ENCODE data around the gene LTBP2.

DNA sequence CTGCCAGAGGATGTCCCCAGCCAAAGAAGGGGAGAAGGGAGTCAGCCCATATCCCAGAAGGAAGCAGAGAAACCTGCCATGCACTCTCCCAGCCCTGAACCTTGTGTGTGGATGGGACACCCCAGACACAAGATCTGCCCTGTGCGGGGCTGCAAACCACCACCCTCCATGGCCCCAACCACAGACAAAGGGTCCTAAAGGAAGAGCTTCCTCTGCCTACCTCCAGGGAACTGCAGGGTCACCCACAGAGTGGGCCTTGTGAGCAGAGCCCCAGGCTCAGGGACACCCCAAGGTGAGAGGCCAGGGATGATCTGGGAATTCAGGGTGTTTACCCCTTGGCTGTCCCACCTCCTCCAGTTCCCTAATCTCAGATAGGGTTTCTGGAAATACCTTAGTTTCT, 62.0 kb downstream of the LTBP2 start:
- TF ChIP-seq POLR2A (IDR thresholded peaks at IDR 0.05): no peak
- TF ChIP-seq, protein P1, sequence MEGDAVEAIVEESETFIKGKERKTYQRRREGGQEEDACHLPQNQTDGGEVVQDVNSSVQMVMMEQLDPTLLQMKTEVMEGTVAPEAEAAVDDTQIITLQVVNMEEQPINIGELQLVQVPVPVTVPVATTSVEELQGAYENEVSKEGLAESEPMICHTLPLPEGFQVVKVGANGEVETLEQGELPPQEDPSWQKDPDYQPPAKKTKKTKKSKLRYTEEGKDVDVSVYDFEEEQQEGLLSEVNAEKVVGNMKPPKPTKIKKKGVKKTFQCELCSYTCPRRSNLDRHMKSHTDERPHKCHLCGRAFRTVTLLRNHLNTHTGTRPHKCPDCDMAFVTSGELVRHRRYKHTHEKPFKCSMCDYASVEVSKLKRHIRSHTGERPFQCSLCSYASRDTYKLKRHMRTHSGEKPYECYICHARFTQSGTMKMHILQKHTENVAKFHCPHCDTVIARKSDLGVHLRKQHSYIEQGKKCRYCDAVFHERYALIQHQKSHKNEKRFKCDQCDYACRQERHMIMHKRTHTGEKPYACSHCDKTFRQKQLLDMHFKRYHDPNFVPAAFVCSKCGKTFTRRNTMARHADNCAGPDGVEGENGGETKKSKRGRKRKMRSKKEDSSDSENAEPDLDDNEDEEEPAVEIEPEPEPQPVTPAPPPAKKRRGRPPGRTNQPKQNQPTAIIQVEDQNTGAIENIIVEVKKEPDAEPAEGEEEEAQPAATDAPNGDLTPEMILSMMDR (IDR thresholded peaks at IDR 0.05): no peak

Measured in stomach (tissue), 4 donors.